KOPT-K1 (cell line): ENCODE results near the gene GRIK5.

Source experiments
- H3K27ac ChIP-seq: fragments of 200-600 bp; sonication (generic); 2 replicates; pipeline ENCODE4 v1.5.1; 2016; ENCODE audit warnings: antibody characterized with exemption, mild to moderate bottlenecking, low read depth, low read length; ENCODE audit not compliant: poor library complexity, severe bottlenecking
- H3K36me3 ChIP-seq: fragments of 200-600 bp; sonication (generic); 2 replicates; pipeline ENCODE4 v1.5.1; 2017; ENCODE audit warnings: antibody characterized with exemption, mild to moderate bottlenecking, low read length, moderate library complexity; ENCODE audit not compliant: insufficient read depth
- H3K9me3 ChIP-seq: fragments of 200-600 bp; sonication (generic); 2 replicates; pipeline ENCODE4 v1.5.1; 2017; ENCODE audit warnings: antibody characterized with exemption, low read length, mild to moderate bottlenecking; ENCODE audit not compliant: insufficient read depth, poor library complexity, severe bottlenecking

Gene GRIK5, protein sequence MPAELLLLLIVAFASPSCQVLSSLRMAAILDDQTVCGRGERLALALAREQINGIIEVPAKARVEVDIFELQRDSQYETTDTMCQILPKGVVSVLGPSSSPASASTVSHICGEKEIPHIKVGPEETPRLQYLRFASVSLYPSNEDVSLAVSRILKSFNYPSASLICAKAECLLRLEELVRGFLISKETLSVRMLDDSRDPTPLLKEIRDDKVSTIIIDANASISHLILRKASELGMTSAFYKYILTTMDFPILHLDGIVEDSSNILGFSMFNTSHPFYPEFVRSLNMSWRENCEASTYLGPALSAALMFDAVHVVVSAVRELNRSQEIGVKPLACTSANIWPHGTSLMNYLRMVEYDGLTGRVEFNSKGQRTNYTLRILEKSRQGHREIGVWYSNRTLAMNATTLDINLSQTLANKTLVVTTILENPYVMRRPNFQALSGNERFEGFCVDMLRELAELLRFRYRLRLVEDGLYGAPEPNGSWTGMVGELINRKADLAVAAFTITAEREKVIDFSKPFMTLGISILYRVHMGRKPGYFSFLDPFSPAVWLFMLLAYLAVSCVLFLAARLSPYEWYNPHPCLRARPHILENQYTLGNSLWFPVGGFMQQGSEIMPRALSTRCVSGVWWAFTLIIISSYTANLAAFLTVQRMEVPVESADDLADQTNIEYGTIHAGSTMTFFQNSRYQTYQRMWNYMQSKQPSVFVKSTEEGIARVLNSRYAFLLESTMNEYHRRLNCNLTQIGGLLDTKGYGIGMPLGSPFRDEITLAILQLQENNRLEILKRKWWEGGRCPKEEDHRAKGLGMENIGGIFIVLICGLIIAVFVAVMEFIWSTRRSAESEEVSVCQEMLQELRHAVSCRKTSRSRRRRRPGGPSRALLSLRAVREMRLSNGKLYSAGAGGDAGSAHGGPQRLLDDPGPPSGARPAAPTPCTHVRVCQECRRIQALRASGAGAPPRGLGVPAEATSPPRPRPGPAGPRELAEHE

GRCh38 chr19:42069619-42070351, at the start of gene GRIK5:
Gene GRIK5, minus strand, starts transcription at chr19:42070206. Its CDS starts 4,436 bp downstream, at chr19:42065770.
- Histone ChIP-seq H3K36me3 (no peaks in the 10 kb centered on the region), H3K9me3 (no peaks in the 10 kb centered on the region), H3K27ac (no peak within 1 kb of the TSS)

DNA sequence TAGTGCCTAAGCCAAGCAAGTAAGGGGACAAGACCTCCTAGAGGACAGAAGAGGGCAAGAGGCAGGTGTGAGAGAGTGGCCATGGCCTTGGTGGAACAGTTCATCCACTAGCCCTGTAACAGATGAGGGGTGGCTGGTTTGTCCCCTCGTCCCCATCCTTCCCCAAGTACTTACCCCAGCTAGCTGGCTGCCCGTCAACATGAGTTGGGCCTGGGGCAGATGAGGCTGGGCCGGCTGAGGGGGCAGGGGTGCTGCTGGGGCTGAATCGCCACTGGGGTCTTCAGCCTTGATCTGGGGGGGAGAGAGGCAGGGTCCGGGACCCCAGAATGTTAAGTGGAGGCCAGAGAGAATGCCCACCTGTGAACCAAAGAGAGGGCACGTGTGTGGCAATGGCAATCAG, 47.1 kb upstream of the GRIK5 start:
- H3K36me3 ChIP-seq, result no peaks in the 10 kb centered on the region

GRCh38 chr19:42116308-42117075, 46.5 kb upstream of the GRIK5 start:
- H3K9me3 ChIP-seq, result no peaks in the 10 kb centered on the region
- no peak overlapping the region for H3K27ac ChIP-seq
- H3K36me3 ChIP-seq, result no peaks in the 10 kb centered on the region

More for the DNA sequence above, 47.1 kb upstream of the GRIK5 start:
- no peaks in the 10 kb centered on the region for H3K9me3 ChIP-seq
- no peak overlapping the region for H3K27ac ChIP-seq

DNA sequence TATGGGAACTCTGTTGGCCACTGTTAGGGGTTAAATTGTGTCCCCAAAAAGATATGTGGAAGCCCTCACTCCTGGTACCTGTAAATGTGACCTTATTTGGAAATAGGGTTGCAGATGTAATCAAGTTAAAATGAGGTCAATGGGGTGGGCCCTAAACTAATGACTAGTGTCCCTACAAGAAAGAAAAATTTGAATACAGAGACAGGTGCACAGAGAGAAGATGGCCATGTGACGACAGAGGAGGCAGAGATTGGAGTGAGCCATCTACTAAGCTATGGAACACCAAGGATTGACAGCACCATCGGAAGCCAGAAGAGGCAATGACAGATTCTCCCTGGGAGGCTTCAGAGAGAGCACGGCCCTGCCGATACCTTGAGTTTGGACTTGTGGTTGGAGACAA, 45.7 kb upstream of the GRIK5 start:
- H3K9me3 ChIP-seq, result no peaks in the 10 kb centered on the region
- no peaks in the 10 kb centered on the region for H3K36me3 ChIP-seq
- no peak overlapping the region for H3K27ac ChIP-seq

GRCh38 chr19:42115219-42115618, 45.2 kb upstream of the GRIK5 start:
- no peaks in the 10 kb centered on the region for H3K9me3 ChIP-seq
- H3K27ac ChIP-seq, result no peak overlapping the region
- no peaks in the 10 kb centered on the region for H3K36me3 ChIP-seq

GRCh38 chr19:42114412-42114811, 44.4 kb upstream of the GRIK5 start:
- no peak overlapping the region for H3K27ac ChIP-seq
- H3K36me3 ChIP-seq, result no peaks in the 10 kb centered on the region
- H3K9me3 ChIP-seq, result no peaks in the 10 kb centered on the region

GRCh38 chr19:42113641-42114348, 43.8 kb upstream of the GRIK5 start:
- Histone ChIP-seq H3K27ac (no peak overlapping the region), H3K36me3 (no peaks in the 10 kb centered on the region), H3K9me3 (no peaks in the 10 kb centered on the region)

DNA sequence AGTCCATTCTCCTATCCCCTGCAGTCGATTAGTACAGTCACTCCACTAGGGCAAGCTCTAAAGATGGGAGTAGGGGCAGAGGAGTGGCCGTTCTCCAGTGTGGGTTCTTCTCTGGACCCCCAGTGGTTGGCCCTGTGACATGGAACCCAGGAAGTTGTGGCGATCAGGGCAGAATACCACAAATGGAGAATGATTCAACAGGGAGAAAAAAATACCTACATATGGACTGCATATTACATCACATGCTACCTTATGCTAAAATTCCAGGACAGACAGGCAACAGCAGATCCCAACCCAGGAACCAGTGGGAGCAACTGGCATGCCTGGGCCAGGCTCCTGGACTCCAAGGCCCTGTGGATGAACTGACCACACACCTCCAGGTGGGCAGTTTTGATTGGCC, 41.8 kb upstream of the GRIK5 start:
- H3K27ac ChIP-seq, result no peak overlapping the region

DNA sequence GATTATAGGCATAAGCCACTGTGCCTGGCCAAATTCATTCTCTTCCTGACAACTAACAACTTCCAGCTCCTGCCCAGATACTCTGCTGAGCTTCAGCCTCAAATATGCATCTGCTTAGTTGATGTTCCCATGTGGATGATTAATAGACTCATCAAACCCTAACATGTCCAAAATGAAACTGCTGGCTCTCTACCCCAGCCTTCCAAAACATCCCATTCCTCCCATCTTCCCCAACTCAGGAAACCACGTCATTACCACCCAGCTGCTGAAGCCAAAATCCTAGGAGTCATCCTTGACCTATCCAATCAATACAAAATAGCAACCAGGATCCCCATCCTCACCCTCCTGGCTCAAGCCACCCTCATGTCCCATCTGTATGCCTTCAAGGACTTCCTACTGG, 41.4 kb upstream of the GRIK5 start:
- Histone ChIP-seq H3K36me3 (no peaks in the 10 kb centered on the region), H3K27ac (no peak overlapping the region), H3K9me3 (no peaks in the 10 kb centered on the region)

More for the DNA sequence above, 41.8 kb upstream of the GRIK5 start:
- Histone ChIP-seq H3K36me3 (no peaks in the 10 kb centered on the region), H3K9me3 (no peaks in the 10 kb centered on the region)

GRCh38 chr19:42110658-42111057, 40.7 kb upstream of the GRIK5 start:
- Histone ChIP-seq H3K27ac (no peak overlapping the region), H3K9me3 (no peaks in the 10 kb centered on the region), H3K36me3 (no peaks in the 10 kb centered on the region)

GRCh38 chr19:42109896-42110295, 39.9 kb upstream of the GRIK5 start:
- Histone ChIP-seq H3K9me3 (no peaks in the 10 kb centered on the region), H3K36me3 (no peaks in the 10 kb centered on the region), H3K27ac (no peak overlapping the region)

GRCh38 chr19:42108527-42109389, 38.8 kb upstream of the GRIK5 start:
- Histone ChIP-seq H3K9me3 (no peaks in the 10 kb centered on the region), H3K36me3 (no peaks in the 10 kb centered on the region), H3K27ac (no peak overlapping the region)

DNA sequence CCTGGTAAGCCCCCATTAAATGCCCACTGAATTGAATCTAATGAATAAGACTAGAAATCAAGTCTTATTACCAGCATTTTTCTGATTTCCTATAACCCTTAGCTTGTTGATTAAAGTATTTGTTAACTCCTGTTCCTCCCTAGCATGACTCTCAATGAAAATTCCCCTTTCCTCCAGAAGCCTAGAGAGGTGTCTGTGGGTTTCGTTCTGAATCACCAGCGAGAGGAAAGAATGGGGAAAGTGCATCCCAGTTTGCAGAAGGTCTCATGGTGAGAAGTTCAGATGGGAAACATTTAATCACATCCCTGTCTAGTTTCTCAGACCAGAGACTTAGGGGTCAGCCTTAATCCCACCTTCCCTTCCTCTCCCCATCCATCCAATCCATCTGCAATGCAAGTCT, 35.4 kb upstream of the GRIK5 start:
- Histone ChIP-seq H3K9me3 (no peaks in the 10 kb centered on the region), H3K27ac (no peak overlapping the region), H3K36me3 (no peaks in the 10 kb centered on the region)
